SK-N-SH (cell line): ENCODE results near the gene ATP8A2. TPM values are rescaled to one million over a fixed set of nuclear protein-coding genes. Genes with fewer than 3 reads are reported as not detected.

Experiments
- CTCF ChIA-PET: fragments of 300-600, 350-600 bp; formaldehyde crosslinking; extraction: SDS; loops from one replicate; lab custom pipeline; 2021; lab: Yijun Ruan, JAX
- POLR2A ChIA-PET: fragments of 350-600 bp; sonication (Branson Sonifier 250); formaldehyde crosslinking; extraction: SDS; loops from one replicate; lab custom pipeline; 2020; ENCODE audit warnings: antibody characterized with exemption, inconsistent platforms; lab: Yijun Ruan, JAX
- DNase-seq: peaks from one replicate; pipeline ENCODE4 v3.0.0; 2012
- H2AFZ ChIP-seq: fragments of 200-600 bp; sonication (generic); 2 replicates; pipeline ENCODE4 v1.8.1; 2016; ENCODE audit warnings: antibody characterized with exemption, mild to moderate bottlenecking, low read depth
- H3F3A ChIP-seq: fragments of 200-600 bp; sonication (generic); replicated peaks from 2 replicates; pipeline ENCODE3; 2016; ENCODE audit warnings: antibody characterized with exemption, mild to moderate bottlenecking; ENCODE audit not compliant: insufficient read depth
- H3K27ac ChIP-seq, 2 experiments: fragments of 200-500 bp in 1 of 2; fragments of 200-600 bp in 1 of 2; sonication (Bioruptor generic) in 1 of 2; sonication (generic), shearing (Covaris generic) in 1 of 2; 2 replicates each; pipeline versions ENCODE4 v1.5.1 to v1.6.1; 2014 to 2016; ENCODE audit warnings: low read depth in 2 of 2, inconsistent platforms in 1 of 2, low read length in 1 of 2, mild to moderate bottlenecking in 1 of 2, mixed read lengths in 1 of 2
- H3K27me3 ChIP-seq: fragments of 200-600 bp; sonication (generic), shearing (Covaris generic); 2 replicates; pipeline ENCODE4 v1.6.1; 2016; ENCODE audit warnings: mixed run types; ENCODE audit not compliant: insufficient read depth
- H3K36me3 ChIP-seq, 2 experiments: fragments of 200-500 bp in 1 of 2; fragments of 200-600 bp in 1 of 2; sonication (Bioruptor generic) in 1 of 2; sonication (generic) in 1 of 2; replicated peaks in 1 of 2; 2 replicates each; pipeline versions ENCODE3 to v1.5.1; 2014 to 2016; ENCODE audit warnings: low read length in 1 of 2, mild to moderate bottlenecking in 1 of 2; ENCODE audit not compliant: insufficient read depth in 2 of 2, control insufficient read depth in 1 of 2
- H3K4me1 ChIP-seq, 2 experiments: fragments of 200-500 bp in 1 of 2; fragments of 200-600 bp in 1 of 2; sonication (Bioruptor generic) in 1 of 2; sonication (generic), shearing (Covaris generic) in 1 of 2; 2 replicates each; pipeline versions ENCODE4 v1.5.1 to v1.6.1; 2014 to 2016; ENCODE audit warnings: low read depth in 1 of 2, low read length in 1 of 2, mixed run types in 1 of 2; ENCODE audit not compliant: insufficient read depth in 2 of 2, control insufficient read depth in 1 of 2
- H3K4me2 ChIP-seq: fragments of 200-600 bp; sonication (generic), shearing (Covaris generic); 2 replicates; pipeline ENCODE4 v1.6.1; 2017; ENCODE audit warnings: mixed run types
- H3K4me3 ChIP-seq, 2 experiments: fragments of 200-500 bp in 1 of 2; fragments of 200-600 bp in 1 of 2; sonication (Bioruptor generic) in 1 of 2; sonication (generic), shearing (Covaris generic) in 1 of 2; 2 replicates each; pipeline versions ENCODE4 v1.5.1 to v1.8.1; 2014 to 2016; ENCODE audit warnings: low read depth in 2 of 2, inconsistent platforms in 1 of 2, low read length in 1 of 2, mild to moderate bottlenecking in 1 of 2, mixed read lengths in 1 of 2, moderate library complexity in 1 of 2
- H3K79me2 ChIP-seq: fragments of 200-600 bp; sonication (generic); 2 replicates; pipeline ENCODE4 v1.8.1; 2017; ENCODE audit warnings: mild to moderate bottlenecking; ENCODE audit not compliant: insufficient read depth
- H3K9ac ChIP-seq: fragments of 200-600 bp; sonication (generic); 2 replicates; pipeline ENCODE4 v1.6.1; 2017; ENCODE audit warnings: mixed run types
- H3K9me2 ChIP-seq: fragments of 200-600 bp; sonication (generic); 2 replicates; pipeline ENCODE4 v1.6.1; 2017; ENCODE audit warnings: mixed run types
- H3K9me3 ChIP-seq: fragments of 200-600 bp; sonication (generic); 2 replicates; pipeline ENCODE4 v1.6.1; 2017; ENCODE audit warnings: mixed run types, mild to moderate bottlenecking, moderate library complexity
- H4K20me1 ChIP-seq: fragments of 200-600 bp; sonication (generic); 2 replicates; pipeline ENCODE4 v1.6.1; 2017; ENCODE audit warnings: mild to moderate bottlenecking, mixed run types; ENCODE audit not compliant: insufficient read depth
- FOSL2 ChIP-seq: IDR thresholded peaks from 2 replicates; pipeline ENCODE4 v1.4.0; 2012; ENCODE audit warnings: low read depth, mild to moderate bottlenecking, moderate library complexity, borderline replicate concordance
- FOXM1 ChIP-seq: IDR thresholded peaks from 2 replicates; pipeline ENCODE4 v1.4.0; 2012; ENCODE audit warnings: low read depth, mild to moderate bottlenecking
- GATA2 ChIP-seq: sonication (generic); formaldehyde crosslinking; IDR thresholded peaks from 2 replicates; pipeline ENCODE4 v1.5.0; 2020; ENCODE audit warnings: mild to moderate bottlenecking, missing genetic modification reagents
- JUND ChIP-seq: IDR thresholded peaks from 2 replicates; pipeline ENCODE4 v1.4.0; 2012
- MXI1 ChIP-seq: IDR thresholded peaks from 2 replicates; pipeline ENCODE4 v1.6.1; 2012; ENCODE audit warnings: mild to moderate bottlenecking, low read depth, low read length, improper control_type of control experiment
- RCOR1 ChIP-seq: fragments of 150-350 bp; IDR thresholded peaks from 2 replicates; pipeline ENCODE4 v1.6.1; 2017; ENCODE audit warnings: antibody characterized with exemption, low read length
- SIN3A ChIP-seq: IDR thresholded peaks from 2 replicates; pipeline ENCODE4 v1.6.1; 2012; ENCODE audit warnings: low read depth, mild to moderate bottlenecking, low read length, moderate library complexity, borderline replicate concordance
- TAF1 ChIP-seq: IDR thresholded peaks from 2 replicates; pipeline ENCODE4 v1.6.1; 2012; ENCODE audit warnings: low read depth, mild to moderate bottlenecking, low read length, moderate library complexity, borderline replicate concordance
- TEAD4 ChIP-seq: IDR thresholded peaks from 2 replicates; pipeline ENCODE4 v1.4.0; 2012; ENCODE audit warnings: mild to moderate bottlenecking, borderline replicate concordance; ENCODE audit not compliant: insufficient read depth
- YY1 ChIP-seq: IDR thresholded peaks from 2 replicates; pipeline ENCODE4 v1.4.0; 2012; ENCODE audit warnings: low read depth, mild to moderate bottlenecking
- WGBS: methylation state at CpG from one replicate; pipeline ENCODE4 v1.1.6; 2017; ENCODE audit warnings: low lambda C conversion rate; 5-methylcytosine and 5-hydroxymethylcytosine counted together
- polyA plus RNA-seq, 3 experiments: library from polyadenylated mRNA; depleted of rRNA; stranded (reverse); fragments of >200 nt; gene quantifications; 2 replicates each; pipeline ENCODE4 v1.2.3, GENCODE V29; 2012
- TF ChIP-seq, protein P1 (sequence below): IDR thresholded peaks from 2 replicates; pipeline ENCODE4 v1.4.0; 2012; ENCODE audit warnings: low read depth, borderline replicate concordance
- TF ChIP-seq, protein P2 (sequence below): fragments of 150-350 bp; IDR thresholded peaks from 2 replicates; pipeline ENCODE4 v1.6.1; 2017; ENCODE audit warnings: antibody characterized with exemption, low read length, low read depth, borderline replicate concordance
- TF ChIP-seq, protein P3 (sequence below): IDR thresholded peaks from 2 replicates; pipeline ENCODE4 v1.4.0; 2012; ENCODE audit warnings: low read depth
- TF ChIP-seq, protein P4 (sequence below): IDR thresholded peaks from 2 replicates; pipeline ENCODE4; 2012

ATP8A2 gene
- polyA plus RNA-seq, 1 of the 3 experiments (the other 2 are of a cell fraction), result 0.02 TPM

DNA sequence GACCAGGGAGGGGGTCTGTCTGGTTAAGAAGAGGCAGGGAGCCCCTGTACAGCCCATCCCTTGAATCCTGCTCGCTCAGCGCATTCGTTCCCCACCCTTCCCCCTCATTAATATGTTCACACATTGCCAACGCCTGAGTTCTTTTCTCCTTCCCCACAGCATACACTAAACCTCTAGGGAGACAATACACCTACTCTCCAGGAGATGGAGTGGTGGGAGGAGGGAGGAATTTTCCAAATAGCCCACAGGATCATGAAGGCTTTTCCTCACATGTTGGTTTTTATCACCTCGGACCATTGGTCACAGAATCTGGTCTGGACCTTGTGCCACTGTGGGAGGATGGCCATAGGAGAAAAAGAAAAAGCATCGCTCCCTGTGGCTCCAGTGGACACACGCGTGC lies 385.1 kb downstream of the ATP8A2 start:
- Histone ChIP-seq H3K4me1 (peaks cover 0 to 4% of the 10 kb centered on the region in 2 experiments; a peak in 1 of 4 replicates), H3K36me3 (no peaks in the 10 kb centered on the region), H3K9me2 (no peaks in the 10 kb centered on the region), H3K27me3 (no peaks in the 10 kb centered on the region), H3F3A (no peaks in the 10 kb centered on the region), H3K9ac (no peak overlapping the region), H3K4me3 (no peak overlapping the region), H3K4me2 (no peak overlapping the region), H4K20me1 (no peaks in the 10 kb centered on the region), H3K9me3 (no peaks in the 10 kb centered on the region), H3K27ac (no peak overlapping the region), H2AFZ (no peak overlapping the region), H3K79me2 (no peaks in the 10 kb centered on the region)
- no peak for DNase-seq
- 59% methylated on average over 8 of the region's 8 CpGs for WGBS
- no peak for TF ChIP-seq JUND
- TF ChIP-seq RCOR1, result no peak
- TF ChIP-seq TAF1, result no peak
- TF ChIP-seq, protein P1, sequence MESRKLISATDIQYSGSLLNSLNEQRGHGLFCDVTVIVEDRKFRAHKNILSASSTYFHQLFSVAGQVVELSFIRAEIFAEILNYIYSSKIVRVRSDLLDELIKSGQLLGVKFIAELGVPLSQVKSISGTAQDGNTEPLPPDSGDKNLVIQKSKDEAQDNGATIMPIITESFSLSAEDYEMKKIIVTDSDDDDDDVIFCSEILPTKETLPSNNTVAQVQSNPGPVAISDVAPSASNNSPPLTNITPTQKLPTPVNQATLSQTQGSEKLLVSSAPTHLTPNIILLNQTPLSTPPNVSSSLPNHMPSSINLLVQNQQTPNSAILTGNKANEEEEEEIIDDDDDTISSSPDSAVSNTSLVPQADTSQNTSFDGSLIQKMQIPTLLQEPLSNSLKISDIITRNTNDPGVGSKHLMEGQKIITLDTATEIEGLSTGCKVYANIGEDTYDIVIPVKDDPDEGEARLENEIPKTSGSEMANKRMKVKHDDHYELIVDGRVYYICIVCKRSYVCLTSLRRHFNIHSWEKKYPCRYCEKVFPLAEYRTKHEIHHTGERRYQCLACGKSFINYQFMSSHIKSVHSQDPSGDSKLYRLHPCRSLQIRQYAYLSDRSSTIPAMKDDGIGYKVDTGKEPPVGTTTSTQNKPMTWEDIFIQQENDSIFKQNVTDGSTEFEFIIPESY, result no peak
- TF ChIP-seq YY1, result no peak
- no peak for TF ChIP-seq FOSL2
- TF ChIP-seq, protein P2, sequence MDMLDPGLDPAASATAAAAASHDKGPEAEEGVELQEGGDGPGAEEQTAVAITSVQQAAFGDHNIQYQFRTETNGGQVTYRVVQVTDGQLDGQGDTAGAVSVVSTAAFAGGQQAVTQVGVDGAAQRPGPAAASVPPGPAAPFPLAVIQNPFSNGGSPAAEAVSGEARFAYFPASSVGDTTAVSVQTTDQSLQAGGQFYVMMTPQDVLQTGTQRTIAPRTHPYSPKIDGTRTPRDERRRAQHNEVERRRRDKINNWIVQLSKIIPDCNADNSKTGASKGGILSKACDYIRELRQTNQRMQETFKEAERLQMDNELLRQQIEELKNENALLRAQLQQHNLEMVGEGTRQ, result no peak
- TF ChIP-seq, protein P3, sequence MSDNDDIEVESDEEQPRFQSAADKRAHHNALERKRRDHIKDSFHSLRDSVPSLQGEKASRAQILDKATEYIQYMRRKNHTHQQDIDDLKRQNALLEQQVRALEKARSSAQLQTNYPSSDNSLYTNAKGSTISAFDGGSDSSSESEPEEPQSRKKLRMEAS, result no peak
- TF ChIP-seq, protein P4, sequence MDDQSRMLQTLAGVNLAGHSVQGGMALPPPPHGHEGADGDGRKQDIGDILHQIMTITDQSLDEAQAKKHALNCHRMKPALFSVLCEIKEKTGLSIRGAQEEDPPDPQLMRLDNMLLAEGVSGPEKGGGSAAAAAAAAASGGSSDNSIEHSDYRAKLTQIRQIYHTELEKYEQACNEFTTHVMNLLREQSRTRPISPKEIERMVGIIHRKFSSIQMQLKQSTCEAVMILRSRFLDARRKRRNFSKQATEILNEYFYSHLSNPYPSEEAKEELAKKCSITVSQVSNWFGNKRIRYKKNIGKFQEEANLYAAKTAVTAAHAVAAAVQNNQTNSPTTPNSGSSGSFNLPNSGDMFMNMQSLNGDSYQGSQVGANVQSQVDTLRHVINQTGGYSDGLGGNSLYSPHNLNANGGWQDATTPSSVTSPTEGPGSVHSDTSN, result no peak
- TF ChIP-seq MXI1, result no peak
- no peak for TF ChIP-seq GATA2 (CRISPR knock-in tag)
- TF ChIP-seq SIN3A, result no peak
- TF ChIP-seq FOXM1, result no peak
- ChIA-PET POLR2A (no interaction called here), CTCF (interaction anchor here (1.5 kb wide), 1 partner anchor 16 kb away, joined by 3 read pairs; no protein-coding TSS in a partner anchor)

DNA sequence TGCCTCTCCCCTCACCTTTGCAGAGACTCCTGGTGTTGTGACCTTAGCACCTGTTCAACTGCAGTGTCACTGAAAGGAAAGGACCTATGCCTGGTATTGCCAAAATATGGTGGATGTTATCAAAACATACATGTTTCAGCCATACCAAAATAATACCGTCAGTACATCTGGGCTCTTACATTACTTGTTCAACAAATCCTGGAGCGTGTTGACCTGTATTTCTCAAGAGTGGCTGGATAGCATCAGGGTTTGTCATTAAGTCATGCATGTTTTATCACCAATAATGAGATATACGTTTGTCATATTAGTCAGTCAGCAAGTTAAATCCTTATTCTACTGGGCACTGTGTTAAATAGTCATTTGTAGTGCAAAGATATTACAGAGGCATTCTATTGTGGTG lies 389.3 kb downstream of the ATP8A2 start:
- POLR2A ChIA-PET, result no interaction called here
- Histone ChIP-seq H3K27ac (no peak overlapping the region), H3F3A (no peaks in the 10 kb centered on the region), H3K4me2 (no peak overlapping the region), H3K27me3 (no peaks in the 10 kb centered on the region), H3K79me2 (no peaks in the 10 kb centered on the region), H3K9ac (no peak overlapping the region), H3K9me3 (no peaks in the 10 kb centered on the region), H3K4me1 (no peaks in the 10 kb centered on the region), H4K20me1 (no peaks in the 10 kb centered on the region), H3K9me2 (no peaks in the 10 kb centered on the region), H3K4me3 (no peak overlapping the region), H3K36me3 (no peaks in the 10 kb centered on the region), H2AFZ (no peak overlapping the region)
- WGBS, result 33% methylated on average over 3 of the region's 3 CpGs
- no peak for TF ChIP-seq TEAD4
- CTCF ChIA-PET, result interaction anchor here (0.8 to 1.1 kb wide), 2 partner anchors 12 to 14 kb away, joined by 3 read pairs; no protein-coding TSS in a partner anchor
- DNase-seq, result no peak
